GM21737 (cell line): ENCODE data around the gene ANKHD1.

Experiments
- ATAC-seq: cut with Tn5 transposase; IDR thresholded peaks from one replicate; pipeline ENCODE4 v1.9.1; 2021; ENCODE audit warnings: mild to moderate bottlenecking, moderate library complexity; ENCODE audit not compliant: unreplicated experiment

Gene ANKHD1

GRCh38 chr5:140367256-140368013 is 34.2 kb upstream of the ANKHD1 start:
- no peak for ATAC-seq

GRCh38 chr5:140371356-140372151 is 30.1 kb upstream of the ANKHD1 start:
- ATAC-seq: no peak

- peak; percentile 81 for ATAC-seq
Measured at GRCh38 chr5:140372971-140373487, 28.6 kb upstream of the ANKHD1 start.

DNA sequence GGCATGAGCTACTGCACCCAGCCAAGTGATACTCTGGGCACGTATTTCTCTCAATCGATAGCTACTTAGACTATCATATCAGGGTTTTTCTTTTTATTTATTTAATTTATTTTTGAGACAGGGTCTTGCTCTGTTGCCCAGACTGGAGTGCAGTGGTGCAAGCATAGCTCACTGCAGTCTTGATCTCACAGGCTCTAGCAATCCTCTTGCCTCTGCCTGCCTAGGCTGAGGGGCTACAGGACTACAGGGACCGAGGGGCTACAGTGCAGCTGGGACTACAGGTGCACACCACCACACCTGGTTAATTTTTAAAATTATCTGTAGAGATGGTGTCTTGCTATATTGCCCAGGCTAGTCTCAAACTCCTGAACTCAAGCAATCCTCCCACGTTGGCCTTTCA is 20.3 kb upstream of the ANKHD1 start:
- no peak for ATAC-seq

DNA sequence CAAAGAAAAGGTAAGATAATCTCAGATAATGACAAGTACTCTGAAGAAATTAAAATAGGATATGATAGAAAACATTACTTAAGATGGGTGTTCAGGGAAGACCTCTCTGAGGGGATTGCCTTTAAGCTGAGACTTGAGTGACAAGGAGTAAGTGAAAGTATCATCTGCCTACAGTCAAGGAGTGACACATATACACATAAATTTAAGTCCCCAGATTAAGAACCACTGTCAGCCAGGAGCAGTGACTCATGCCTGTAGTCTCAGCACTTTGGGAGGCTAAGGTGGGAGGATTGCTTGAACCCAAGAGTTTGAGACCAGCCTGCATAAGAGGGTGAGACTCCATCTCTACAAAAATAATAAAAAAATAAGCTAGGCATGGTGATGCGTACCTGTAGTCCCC is 19.7 kb upstream of the ANKHD1 start:
- ATAC-seq: no peak

DNA sequence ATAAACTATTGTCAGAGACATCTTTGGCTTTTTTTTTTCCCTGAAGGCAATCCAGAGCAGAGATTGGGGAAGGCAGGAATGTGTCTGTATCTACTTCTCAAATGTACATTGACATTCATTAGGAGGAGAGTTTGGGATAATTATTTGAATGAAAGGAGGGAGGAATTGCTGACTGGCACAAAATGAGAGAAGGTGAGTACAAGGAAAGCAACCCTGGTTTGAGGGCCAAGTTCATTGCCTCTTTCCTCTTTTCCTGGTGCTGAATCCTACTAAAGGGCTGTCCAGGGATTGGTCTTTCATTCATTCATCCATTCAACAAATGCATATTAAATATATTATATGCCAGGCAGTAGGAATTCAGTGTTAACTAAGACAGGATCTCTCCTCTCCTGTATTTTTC is 18.8 kb upstream of the ANKHD1 start:
- ATAC-seq: no peak

- no peak for ATAC-seq
Measured at GRCh38 chr5:140383300-140383699, 18.3 kb upstream of the ANKHD1 start.

GRCh38 chr5:140388052-140388451 is 13.6 kb upstream of the ANKHD1 start:
- ATAC-seq: no peak

GRCh38 chr5:140391312-140391711 is 10.3 kb upstream of the ANKHD1 start:
- ATAC-seq: no peak

- no peak for ATAC-seq
Measured at GRCh38 chr5:140391732-140392131, 9.9 kb upstream of the ANKHD1 start.

DNA sequence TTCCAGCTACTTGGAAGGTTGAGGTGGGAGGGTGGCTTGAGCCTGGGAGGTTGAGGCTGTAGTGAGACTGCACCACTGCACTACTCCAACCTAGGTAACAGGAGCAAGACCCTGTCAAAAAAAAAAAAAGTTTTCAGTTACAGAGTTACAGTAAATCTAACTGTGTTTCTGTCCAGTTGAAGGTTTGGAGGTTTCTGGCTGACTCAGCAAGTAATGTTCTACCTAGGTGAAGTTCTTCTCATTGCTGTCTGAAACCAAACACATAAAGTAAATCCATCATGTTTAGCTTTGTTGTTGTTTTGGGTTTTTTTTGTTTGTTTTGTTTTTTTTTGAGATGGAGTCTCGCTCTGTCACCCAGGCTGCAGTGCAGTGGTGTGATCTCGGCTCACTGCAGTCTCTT is 7.9 kb upstream of the ANKHD1 start:
- ATAC-seq: no peak

DNA sequence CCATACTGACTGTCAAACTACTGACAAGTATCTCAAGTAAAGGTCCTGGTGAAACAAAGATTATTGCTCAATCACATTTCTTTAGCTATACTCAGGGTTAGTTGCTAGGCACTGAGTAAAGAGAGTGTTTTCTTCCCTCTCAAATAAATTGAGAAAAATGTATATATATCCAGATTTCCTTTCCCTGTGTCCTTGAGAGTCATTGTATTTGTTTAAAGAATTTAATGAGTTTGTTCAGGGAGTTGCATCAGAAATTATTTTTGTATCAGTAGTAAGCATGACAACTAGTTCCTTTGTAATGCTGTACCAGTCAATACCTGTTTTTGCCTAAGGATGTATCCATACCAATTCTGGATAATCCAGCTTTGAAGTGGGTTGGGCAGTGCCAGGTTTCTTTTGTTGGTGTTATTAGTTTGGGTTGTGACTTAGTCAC is 3.2 kb upstream of the ANKHD1 start:
- no peak for ATAC-seq

GRCh38 chr5:140399979-140400729 is 1.5 kb upstream of the ANKHD1 start:
- no peak for ATAC-seq

DNA sequence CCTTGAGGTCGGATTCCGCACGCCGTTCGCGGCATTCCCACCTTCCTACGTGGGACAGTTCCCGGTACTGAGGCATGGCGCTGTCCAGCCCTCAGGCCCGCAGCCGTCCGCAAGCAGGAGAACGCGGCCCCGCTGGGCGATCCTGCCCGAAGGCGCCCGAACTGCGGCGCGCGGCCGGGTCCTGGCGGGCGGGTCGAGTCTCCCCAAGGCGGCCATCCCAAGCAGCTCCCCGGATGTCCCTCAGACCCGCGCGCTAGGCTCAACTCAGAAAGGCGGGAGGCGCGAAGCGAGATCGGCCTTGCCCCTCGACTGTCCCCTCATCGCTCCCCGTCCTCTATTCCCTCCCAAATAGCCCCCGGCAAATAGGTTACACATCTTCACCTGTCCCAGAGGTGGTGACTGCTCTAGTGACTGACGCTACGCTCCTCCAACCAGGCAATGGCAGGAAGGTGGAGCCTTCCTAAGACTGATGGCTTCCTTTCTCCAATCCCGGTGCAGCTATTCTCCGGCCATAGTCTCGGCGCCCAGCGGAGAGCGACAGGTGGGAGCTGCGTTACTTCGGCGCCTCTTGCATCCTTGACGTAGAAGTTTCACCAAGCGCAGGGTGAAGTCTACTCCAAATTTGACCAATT is 787 bp upstream of the ANKHD1 start:
- peak; percentile 63 for ATAC-seq

DNA sequence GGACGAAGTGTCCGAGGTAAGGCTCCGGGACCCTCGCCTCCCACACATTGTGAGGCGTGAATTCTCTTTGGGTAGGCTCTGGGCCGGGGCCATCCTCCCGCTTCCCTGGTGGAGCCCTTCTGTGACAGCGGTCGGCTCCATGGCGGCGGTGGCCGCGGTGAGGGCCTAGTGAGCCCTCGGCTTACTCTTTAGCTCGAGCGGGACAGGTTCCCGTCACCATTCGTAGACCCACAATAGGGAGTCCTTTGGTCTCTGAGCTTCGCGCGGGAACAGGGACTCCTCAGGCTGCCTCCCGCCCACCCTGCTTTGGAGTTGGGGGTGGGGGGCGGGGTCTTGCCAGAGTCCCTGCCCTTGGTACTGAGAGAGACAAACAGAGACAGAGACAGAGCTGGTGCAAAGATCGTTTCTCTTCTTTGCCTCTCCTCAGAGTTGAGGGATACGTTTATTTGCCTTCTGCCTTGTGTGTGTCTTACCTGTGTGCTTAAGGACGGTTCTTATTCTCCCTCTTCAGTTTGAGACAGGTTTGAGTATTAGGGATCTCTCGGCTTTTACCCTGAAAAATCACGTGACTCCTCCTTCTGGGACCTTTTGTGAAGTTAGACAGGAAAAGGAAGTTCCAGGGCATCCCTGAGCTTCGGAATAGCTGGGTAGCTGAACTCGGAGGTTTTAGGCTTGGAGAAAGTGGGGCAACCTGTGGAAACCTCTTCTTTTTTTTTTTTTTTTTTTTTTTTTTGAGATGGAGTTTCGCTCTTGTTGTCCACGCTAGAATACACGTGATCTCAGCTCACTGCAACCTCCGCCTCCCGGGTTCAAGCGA is 833 bp downstream of the ANKHD1 start:
- ATAC-seq: peak; percentile 2

- ATAC-seq: no peak
Measured at GRCh38 chr5:140403613-140404012, 2.0 kb downstream of the ANKHD1 start.

- ATAC-seq: no peak
Measured at GRCh38 chr5:140408750-140409241, 7.2 kb downstream of the ANKHD1 start.

- no peak for ATAC-seq
Measured at GRCh38 chr5:140413230-140413629, 11.6 kb downstream of the ANKHD1 start.

- no peak for ATAC-seq
Measured at GRCh38 chr5:140417235-140417634, 15.6 kb downstream of the ANKHD1 start.
